CD4-positive, alpha-beta T cell treated with Interleukin-15 for 4 hours (primary cell): ENCODE results near the gene METTL26.
"Not testable (repeated sequence)": the region's sequence is repeated elsewhere in the genome, so short reads cannot be mapped to it uniquely, and the experiment has no call there.

Source experiments
- DNase-seq: peaks from one replicate; pipeline ENCODE4 v3.0.0-alpha.2; 2020; ENCODE audit warnings: low spot score

The METTL26 gene

DNA sequence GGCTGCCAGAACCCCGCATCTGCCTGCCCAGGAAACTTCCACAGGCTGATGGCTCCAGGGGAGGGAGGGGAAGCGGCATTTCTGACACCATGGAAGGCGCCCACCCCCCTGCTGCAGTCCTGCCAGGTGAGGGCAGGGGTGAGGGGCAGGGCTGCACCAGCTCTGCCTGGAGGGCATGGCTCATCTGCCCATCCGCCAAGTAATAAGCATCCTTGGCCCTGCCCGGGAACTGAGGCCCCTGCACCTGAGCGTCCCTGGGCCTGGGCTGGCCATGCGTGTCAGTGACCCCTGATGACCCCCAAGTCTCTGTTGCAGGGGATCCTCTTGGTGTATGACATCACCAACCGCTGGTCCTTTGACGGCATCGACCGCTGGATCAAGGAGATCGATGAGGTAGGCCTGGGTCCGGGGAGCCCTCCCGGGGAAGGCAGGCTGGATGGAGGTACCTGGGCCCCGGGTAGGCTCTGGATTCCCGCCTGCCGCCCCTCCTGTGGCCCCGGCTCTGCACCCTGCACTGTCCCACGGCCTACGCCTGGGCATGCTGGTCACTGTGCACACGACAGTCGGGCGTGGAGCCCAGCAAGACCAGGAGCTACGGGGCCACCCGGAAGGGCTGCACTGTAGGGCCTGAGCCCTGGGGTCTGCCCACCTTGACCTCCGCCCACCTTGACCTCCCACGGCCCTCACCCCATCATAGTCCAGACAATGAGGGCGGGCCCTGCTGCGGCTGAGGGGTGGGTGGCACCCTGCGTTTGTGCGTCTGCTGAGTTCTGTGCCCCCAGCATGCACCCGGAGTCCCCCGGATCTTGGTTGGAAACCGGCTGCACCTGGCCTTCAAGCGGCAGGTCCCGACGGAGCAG is 10.8 kb downstream of the METTL26 start:
- no peak for DNase-seq

- DNase-seq = no peak
Measured at GRCh38 chr16:624526-625070, 11.5 kb downstream of the METTL26 start.

DNA sequence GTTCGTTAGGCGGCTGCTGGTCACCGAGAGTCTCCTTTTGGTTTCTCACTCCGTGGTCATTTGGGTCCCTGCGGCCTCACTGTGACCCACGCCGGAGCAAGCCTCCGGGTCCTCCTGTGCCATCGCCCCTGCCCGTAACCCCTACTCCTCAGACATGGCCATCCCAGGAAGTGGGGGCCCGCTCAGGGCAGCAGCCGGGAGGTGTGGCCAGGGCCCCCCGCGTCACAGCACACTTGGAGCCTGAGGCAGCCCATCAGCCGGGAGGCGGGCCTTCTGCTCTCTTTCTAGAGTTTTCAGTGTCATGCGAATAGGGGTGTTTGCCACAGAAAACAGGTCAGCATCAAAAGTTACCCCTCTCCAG is 13.2 kb downstream of the METTL26 start:
- DNase-seq = no peak

DNA sequence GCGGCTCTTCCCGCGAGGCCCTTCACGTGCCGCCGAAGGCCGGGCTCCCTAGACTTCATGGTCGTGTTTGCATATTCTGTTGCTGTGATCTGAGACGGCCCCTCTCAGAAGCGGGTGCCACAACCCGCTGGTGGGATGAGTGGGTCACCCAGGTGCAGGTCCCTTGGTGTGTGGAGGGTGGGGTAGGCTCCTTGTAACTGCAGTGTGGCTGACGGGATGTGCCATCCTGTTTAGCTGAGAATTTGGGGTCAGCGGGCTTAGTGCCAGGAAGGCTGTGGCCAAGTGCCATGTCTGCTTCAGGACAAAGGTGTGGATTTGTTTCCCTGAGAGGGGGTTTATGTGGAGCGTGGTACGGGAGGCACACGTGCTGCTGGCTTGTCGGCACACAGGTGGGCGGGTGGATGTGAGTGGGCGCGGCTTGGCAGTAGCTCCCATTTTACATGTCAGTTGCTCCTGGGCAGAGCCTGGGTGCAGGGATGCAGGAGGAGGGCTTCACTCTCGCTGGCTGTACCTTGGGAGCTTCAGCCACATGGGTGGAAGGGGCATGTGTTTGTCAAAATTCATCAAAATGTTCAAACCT is 14.5 kb downstream of the METTL26 start:
- DNase-seq = no peak

GRCh38 chr16:620700-621525 is 15.2 kb downstream of the METTL26 start:
- no peak for DNase-seq

DNA sequence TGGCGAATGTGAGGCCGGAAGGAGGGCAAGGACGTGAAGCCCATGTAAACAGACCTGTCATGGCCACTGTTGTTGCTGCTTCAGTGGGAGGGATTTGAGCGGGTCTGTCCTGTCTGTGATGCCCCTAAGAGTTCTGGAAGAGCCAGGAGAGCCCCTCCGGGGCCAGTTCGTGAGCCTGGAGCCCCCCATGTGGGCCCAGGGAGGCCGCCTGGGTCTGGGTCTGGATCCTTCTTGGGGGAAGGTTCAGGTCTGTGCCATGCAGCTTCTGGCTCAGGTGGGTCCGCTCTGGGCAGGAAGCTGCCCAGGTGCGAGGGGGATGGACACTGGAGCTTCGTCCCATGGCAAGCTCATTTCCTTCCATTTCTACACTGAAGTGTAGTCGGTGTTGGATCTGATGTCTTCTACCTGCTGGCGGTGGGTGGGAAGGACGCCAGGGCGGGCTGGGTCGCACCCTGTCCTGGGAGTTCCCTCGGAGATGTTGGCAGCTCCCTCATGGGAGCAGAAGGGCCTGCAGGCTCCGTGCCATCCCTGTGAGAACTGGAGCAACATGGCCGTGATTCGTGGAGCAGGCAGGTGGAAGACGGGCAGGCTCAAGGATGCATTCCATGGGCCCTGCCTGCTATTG is 16.5 kb downstream of the METTL26 start:
- DNase-seq = no peak

GRCh38 chr16:617855-618254 is 18.2 kb downstream of the METTL26 start:
- no peak for DNase-seq

GRCh38 chr16:616733-617586 is 19.1 kb downstream of the METTL26 start:
- no peak for DNase-seq

DNA sequence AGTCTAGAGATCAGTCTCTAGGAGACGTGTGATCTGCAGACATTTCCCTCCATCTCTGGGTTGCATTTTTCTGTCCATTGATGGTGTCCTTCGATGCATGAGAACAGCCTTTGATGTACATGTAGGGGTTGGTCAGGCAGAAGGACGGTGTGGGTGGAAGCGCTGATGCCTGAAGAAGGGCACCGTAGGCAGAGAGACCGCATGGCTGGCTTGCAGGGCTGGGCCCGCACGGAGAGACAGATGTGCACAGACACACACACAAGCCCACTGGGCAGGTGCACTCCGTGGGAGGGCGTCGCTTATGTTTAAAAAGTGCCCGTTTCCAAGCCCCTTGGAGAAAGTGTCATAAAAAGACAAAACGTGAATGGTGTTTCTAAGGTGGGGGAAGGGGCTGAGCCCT is 21.0 kb downstream of the METTL26 start:
- no peak for DNase-seq

DNA sequence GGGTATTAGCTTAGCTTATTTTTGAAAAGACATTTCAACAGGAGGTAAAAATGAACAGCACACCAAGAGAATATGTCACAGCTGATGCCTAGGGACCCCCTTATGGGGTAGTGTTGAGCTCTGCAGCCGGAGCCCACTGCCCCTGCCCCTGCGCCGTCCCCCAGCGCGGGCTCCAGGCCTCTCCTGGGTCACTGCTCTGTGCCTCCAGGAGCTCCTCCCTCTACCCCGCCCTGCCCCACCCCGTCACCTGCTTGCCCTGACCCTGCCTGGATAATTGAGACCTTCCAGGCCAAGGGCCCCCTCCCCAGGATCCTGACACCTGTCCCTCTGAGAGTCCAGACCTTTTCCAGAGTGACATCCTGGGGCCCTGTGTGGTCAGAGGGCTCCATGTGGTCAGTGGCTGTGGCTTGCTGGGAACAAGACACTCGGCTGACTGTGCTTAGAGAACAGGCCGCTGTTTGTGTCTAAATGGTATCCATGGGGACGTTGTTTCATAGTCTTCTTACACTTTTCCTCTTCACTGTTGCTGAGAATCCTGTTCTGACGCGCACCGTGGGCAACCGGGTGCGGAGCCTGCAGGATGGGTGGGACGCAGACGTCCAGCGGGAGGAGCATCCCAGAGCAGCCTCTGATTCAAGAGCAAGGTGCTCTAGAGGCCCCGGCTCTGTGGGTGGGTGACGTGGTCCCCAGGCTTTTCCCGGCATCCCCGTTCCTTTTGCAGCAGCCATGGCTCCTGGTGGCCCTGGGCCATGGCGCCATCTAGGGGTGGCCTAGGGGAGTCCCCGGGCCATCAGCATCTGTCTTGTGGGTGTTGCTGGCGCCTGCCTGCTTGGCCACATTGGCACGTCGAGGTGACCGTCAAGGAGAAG is 25.4 kb downstream of the METTL26 start:
- peak; percentile 49 for DNase-seq

DNA sequence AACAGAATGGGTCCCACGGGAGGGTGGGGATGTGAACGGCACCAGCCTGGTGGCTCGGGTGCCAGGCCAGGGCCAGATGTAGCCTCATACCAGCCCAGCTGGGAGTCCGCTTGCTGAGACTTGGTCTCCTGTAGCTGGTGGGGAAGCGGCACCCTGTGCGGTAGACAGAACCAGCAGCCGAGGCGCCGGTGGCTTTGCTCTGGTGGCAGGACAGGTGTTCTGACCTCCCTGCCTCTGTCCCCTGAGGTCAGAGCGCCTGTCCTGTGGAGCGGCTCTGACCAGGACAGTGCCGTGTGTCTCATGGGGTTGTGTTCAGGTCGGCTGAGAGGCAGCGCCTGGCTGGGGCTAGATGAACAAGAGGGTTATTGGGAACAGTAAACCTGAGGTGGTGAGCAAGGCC is 26.1 kb downstream of the METTL26 start:
- no peak for DNase-seq

DNA sequence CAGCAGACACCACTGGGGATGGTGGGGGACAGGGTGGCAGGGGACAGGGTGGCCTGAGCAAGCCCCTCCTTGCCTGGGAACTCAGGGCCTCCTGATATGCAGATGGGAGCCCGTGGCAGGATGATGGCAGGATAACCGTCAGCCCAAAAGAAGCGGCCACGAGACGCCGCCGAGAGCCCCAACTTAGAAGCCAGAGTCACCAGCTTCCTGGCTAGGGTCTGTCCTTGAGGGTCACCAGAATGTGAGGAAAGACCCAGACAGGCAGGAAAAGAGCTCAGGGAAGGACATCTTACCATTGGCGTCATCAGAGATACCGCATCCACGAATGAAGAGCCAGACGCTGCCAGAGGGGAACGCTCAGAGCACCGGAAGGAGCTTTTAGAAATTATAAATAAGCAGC is 26.8 kb downstream of the METTL26 start:
- no peak for DNase-seq

DNA sequence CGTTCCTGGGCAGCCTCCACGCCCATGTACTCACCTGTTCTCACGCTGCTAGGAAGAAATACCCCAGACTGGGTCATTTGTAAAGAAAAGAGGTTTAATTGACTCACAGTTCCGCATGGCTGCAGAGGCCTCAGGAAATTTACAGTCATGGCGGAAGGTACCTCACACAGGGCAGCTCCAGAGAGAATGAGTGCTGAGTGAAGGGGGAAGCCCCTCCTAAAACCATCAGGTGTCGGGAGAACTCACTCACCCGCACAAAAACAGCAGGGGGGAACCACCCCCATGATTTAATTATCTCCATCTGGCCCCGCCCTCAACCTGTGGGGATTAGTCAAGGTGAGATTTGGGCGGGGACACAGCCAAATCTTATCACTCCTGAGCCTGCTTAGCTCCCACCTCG is 28.1 kb downstream of the METTL26 start:
- DNase-seq = no peak

- no peak for DNase-seq
Measured at GRCh38 chr16:606656-607307, 29.3 kb downstream of the METTL26 start.

DNA sequence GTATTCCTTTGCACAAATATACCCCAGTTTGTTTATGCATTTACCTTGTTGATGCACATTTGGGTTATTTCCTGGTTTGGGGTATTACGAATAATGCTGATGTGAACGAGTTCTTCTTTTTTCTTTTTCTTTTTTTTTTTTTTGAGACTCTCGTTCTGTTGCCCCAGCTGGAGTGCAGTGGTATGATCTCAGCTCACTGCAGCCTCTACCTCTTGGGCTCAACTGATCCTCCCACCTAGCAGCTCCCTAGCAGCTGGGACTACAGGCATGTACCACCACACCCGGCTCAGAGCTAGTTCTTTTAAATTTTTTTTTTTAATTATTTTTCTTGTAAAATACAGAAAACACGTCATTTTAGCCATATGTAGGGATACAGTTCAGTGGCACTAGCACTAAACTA is 32.2 kb downstream of the METTL26 start:
- no peak for DNase-seq

DNA sequence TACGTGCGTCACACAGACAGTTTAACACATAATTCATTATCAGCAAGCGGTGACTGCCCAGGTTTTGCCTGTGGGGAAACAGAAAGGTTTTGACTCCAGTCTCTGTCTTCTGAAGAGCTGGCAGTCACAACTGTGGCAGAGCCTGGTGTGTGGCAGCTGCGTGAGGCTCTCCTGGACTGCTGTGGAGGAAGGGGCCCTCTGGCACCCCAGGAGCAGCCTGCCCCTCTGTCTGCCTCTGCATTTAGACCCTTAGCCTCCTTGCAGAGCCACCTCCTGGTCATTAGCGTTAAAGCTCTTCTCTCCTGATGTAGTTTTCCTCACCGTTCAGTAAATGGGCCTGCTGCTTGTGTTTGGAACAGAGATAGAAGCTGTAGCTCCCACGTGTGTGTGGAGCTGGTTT is 35.3 kb downstream of the METTL26 start:
- DNase-seq = no peak

GRCh38 chr16:598823-599739 is 37.0 kb downstream of the METTL26 start:
- no peak for DNase-seq

DNA sequence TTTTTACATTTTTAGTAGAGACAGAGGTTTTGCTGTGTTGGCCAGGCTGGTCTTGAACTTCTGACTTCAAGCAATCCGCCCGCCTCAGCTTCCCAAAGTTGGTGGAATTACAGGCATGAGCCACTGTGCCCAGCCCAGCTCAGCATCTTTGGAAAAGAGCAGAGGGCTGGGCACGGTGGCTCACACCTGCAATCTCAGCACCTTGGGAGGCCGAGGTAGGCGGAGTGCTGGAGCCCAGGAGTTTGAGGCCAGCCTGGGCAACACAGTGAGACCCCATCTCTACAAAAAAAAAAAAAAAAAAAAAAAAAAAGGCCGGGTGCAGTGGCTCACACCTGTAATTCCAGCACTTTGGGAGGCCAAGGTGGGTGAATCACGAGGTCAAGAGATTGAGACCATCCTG is 38.5 kb downstream of the METTL26 start:
- not testable (repeated sequence) for DNase-seq

GRCh38 chr16:596736-597060 is 39.4 kb downstream of the METTL26 start:
- no peak for DNase-seq
